Suprapubic skin (tissue), 4 donors: ENCODE data around the gene SACS.

Experiments
- POLR2A ChIP-seq, 2 donors: fragments of 450-650 bp; IDR thresholded peaks; one replicate each; pipeline ENCODE4 v1.6.1; 2017; ENCODE audit warnings: antibody characterized with exemption in 2 of 2, mild to moderate bottlenecking in 2 of 2, moderate library complexity in 2 of 2
- POLR2AphosphoS5 ChIP-seq, 3 donors: sonication (generic); formaldehyde crosslinking; IDR thresholded peaks; one replicate each; pipeline ENCODE4 v1.6.1; 2017; ENCODE audit warnings: antibody characterized with exemption in 3 of 3
- TF ChIP-seq, protein P1 (sequence below), 2 donors: fragments of 200-600 bp in 1 of 2; fragments of 450-650 bp in 1 of 2; sonication (generic) in 1 of 2; IDR thresholded peaks; one replicate each; pipeline ENCODE4 v1.5.1; 2016 to 2019; ENCODE audit warnings: antibody characterized with exemption in 2 of 2, mild to moderate bottlenecking in 1 of 2, moderate library complexity in 1 of 2

- TF ChIP-seq, protein P1, sequence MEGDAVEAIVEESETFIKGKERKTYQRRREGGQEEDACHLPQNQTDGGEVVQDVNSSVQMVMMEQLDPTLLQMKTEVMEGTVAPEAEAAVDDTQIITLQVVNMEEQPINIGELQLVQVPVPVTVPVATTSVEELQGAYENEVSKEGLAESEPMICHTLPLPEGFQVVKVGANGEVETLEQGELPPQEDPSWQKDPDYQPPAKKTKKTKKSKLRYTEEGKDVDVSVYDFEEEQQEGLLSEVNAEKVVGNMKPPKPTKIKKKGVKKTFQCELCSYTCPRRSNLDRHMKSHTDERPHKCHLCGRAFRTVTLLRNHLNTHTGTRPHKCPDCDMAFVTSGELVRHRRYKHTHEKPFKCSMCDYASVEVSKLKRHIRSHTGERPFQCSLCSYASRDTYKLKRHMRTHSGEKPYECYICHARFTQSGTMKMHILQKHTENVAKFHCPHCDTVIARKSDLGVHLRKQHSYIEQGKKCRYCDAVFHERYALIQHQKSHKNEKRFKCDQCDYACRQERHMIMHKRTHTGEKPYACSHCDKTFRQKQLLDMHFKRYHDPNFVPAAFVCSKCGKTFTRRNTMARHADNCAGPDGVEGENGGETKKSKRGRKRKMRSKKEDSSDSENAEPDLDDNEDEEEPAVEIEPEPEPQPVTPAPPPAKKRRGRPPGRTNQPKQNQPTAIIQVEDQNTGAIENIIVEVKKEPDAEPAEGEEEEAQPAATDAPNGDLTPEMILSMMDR (IDR thresholded peaks at IDR 0.05), result no peak
- TF ChIP-seq POLR2A (IDR thresholded peaks at IDR 0.05), result no peak
- no peak for TF ChIP-seq POLR2AphosphoS5 (IDR thresholded peaks at IDR 0.05)
These were observed 88.4 kb downstream of the SACS start for GRCh38 chr13:23344931-23345595.
